ENCODE measurements around the gene HTT.
A peak's percentile ranks its signal among the peaks of the same experiment; 100 is the strongest.

GRCh38 chr4:3207531-3208037, 133.1 kb downstream of the HTT start:
- TF ChIP-seq CTCF (IDR thresholded peaks at IDR 0.05) = no peak
- TF ChIP-seq POLR2A (IDR thresholded peaks at IDR 0.05) = no peak
- TF ChIP-seq POLR2AphosphoS5 (IDR thresholded peaks at IDR 0.05) = peak in 1 of 3 donors; percentile 18

Measured in suprapubic skin (tissue), 4 donors.